Measurements from ENCODE around the gene DDX17. TPM values are rescaled to one million over a fixed set of nuclear protein-coding genes. Genes with fewer than 3 reads are reported as not detected.
A peak's percentile ranks its signal among the peaks of the same experiment; 100 is the strongest.

The DDX17 gene
- total and polyA plus RNA-seq, 9 of the 15 experiments (the other 6 are each of a cell fraction or from before 2014, with no cell fraction given), result 17.6 to 421 (median 189) TPM

GRCh38 chr22:38513063-38513462 lies 7.0 kb upstream of the DDX17 start (continued):
- TF ChIP-seq PRDM10 (IDR thresholded peaks at IDR 0.05; ENCODE audit: partially characterized antibody), result peak; percentile 16
- no peak for TF ChIP-seq SMARCA5 (IDR thresholded peaks at IDR 0.05)
- 0 out of 2 replicates have a peak, but pooled peaks have one; percentile 17 for TF ChIP-seq FOSL1 (tag; conservative IDR thresholded peaks at IDR 0.05)
- TF ChIP-seq PKNOX1 (IDR thresholded peaks at IDR 0.05), result 0 out of 2 replicates have a peak, but pooled peaks have one; percentile 19
- no peak for TF ChIP-seq ZNF589 (CRISPR knock-in tag; IDR thresholded peaks at IDR 0.05; ENCODE audit: low read depth)
- no peak for TF ChIP-seq ZFP1 (CRISPR knock-in tag; IDR thresholded peaks at IDR 0.05)
- no peak for TF ChIP-seq ZZZ3 (IDR thresholded peaks at IDR 0.05)
- no peak for TF ChIP-seq ZNF717 (CRISPR knock-in tag; IDR thresholded peaks at IDR 0.05)
- no peak for TF ChIP-seq ZBTB12 (CRISPR knock-in tag; IDR thresholded peaks at IDR 0.05)
- TF ChIP-seq CREM (IDR thresholded peaks at IDR 0.05; ENCODE audit: low read depth), result 0 out of 2 replicates have a peak, but pooled peaks have one; percentile 11
- no peak for TF ChIP-seq ZNF318 (IDR thresholded peaks at IDR 0.05; ENCODE audit: borderline replicate concordance in 1 of 2, low read depth in 1 of 2)
- no peak for TF ChIP-seq HES1 (IDR thresholded peaks at IDR 0.05; ENCODE audit: low read depth)
- no peak for TF ChIP-seq ZNF140 (CRISPR knock-in tag; IDR thresholded peaks at IDR 0.05)
